Cerebellar nuclear complex (tissue), 1 donor: ENCODE data around the gene TPD52L1.
"Not testable (repeated sequence)": the region's sequence is repeated elsewhere in the genome, so short reads cannot be mapped to it uniquely, and the experiment has no call there.

Experiments used
- DNase-seq, 2 experiments: peaks; one replicate each; lab custom pipeline; 2025; lab: John Stamatoyannopoulos, UW

TPD52L1 gene

DNA sequence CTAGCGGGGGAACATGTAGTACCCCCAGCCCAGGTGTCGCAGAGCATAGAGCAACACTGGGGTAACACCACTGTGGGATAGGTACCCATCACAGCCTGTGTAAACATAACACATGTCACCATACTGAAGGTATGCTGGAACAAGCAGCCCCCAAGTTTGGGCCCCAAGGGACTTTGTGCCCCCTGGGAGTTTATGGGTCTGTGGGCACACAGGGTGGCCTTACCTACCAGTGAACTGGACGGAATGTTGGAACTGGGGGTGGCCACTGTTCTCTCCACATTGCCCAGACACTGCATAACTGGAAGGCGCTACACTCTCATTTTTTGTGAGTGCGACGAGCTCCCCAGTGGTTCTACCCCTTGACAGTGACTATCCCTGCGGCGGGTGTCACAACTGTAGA is 119.7 kb downstream of the TPD52L1 start:
- no peak for DNase-seq

DNA sequence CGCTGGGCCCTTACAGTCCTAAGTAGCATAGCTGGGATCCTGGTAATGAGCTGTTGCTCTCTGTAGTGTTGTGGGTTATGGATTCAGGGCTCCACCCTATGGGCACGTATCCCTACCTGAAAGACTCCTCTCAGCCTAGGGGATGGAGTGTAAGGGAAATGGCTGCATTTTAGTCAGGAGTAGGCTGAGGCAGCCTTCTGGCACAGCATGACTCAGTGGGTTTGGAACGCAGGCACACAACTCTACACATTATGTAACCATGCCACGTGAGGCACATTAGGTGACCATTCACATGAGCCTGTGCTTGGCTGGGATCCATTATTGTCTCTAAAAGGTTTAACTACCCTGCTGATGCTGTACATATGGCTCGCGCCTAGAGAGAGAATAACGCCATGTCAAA is 120.4 kb downstream of the TPD52L1 start:
- DNase-seq, result no peak

DNA sequence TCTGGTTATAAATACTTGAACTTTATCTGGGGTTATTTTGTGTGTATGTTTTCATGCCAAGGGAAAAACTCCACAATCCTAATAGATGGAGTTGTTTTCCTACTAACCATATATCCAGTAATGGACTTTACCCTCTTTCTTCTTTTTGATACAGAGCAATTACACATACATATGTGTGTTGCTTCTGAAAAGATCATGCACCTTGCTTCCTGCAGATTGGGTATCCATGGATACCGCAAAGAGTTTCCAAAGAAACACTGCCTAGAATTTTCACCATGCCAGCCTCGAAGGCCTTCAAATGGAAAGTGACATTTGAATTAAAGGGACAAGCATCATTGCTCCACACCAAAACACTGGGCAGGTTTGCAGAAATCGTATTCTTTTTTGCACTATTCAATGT is 121.4 kb downstream of the TPD52L1 start:
- DNase-seq, result no peak

DNA sequence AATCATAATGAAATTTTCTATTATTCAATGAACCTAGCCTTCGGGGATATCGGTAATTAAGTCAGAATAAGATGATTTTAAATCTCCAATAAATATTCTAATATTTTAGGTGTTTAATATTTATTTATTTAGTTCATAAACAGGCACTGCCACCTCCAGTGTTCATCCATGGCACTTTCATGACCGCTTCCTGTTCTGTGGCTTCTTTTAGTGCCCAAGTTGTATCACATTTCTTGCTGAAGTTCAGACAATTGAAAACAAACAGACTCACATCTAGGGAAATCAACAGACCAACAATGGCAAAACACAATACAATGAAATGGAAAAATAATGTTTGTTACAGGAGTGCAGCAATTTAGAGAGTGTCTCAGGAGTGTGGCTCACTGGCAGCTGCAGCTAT is 122.2 kb downstream of the TPD52L1 start:
- no peak for DNase-seq

DNA sequence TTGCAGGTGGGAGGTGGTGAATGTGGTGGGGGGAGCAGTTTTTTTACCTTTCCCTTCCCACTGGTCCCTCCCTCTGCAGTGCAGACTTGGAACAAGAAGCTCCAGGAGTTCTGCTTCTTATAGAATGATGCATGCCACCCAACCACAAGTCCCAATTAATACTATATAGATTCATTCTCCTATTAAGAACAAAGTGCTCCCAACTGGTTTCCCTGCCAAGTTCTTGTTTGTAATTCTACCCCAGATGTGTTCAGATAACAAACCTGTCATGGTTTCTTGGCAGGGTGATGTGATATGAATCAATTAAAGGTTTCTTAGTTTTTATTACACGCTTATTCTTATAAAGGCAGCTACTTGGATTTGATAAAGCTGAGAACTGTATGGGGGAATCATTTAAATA is 124.3 kb downstream of the TPD52L1 start:
- DNase-seq, result no peak

DNA sequence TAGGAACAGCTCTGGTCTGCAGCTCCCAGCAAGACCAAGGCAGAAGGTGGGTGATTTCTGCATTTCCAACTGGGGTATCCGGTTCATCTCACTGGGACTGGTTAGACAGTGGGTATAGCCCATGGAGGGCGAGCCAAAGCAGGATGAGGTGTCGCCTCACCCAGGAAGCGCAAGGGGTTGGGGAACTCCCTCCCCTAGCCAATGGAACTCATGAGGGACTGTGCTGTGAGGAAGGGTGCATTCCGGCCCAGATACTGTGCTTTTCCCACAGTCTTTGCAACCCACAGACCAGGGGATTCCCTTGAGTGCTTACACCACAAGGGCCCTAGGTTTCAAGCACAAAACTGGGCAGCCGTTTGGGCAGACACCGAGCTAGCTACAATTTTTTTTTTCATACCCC is 126.4 kb downstream of the TPD52L1 start:
- DNase-seq, result no peak

DNA sequence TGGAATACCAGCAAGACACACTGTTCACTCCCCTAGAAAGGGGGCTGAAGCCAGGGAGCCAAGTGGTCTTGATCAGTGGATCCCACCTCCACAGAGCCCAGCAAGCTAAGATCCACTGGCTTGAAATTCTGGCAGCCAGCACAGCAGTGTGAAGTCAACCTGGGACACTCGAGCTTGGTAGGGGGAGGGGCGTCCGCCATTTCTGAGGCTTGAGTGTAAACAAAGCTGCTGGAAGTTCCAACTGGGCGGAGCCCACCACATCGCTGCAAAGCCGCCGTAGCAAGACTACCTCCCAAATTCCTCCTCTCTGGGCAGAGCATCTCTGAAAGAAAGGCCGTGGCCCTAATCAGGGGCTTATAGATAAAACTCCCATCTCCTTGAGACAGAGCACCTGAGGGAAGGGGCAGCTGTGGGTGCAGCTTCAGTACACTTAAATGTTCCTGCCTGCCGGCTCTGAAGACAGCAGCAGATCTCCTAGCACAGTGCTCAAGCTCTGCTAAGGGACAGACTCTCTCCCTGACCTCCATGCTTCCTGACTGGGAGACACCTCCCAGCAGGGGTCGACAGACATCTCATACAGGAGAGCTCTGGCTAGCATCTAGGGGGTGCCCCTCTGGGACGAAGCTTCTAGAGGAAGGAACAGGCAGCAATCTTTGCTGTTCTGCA is 126.9 kb downstream of the TPD52L1 start:
- not testable (repeated sequence) for DNase-seq

DNA sequence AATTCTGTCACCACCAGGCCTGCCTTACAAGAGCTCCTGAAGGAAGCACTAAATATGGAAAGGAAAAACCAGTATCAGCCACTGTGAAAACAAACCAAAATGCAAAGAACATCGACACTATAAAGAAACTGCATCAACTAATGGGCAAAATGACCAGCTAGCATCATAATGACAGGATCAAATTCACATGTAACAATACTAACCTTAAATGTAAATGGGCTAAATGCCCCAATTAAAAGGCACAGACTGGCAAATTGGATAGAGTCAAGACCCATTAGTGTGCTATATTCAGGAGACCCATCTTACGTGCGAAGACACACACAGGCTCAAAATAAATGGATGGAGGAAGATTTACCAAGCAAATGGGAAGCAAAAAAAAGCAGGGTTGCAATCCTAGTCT is 128.9 kb downstream of the TPD52L1 start:
- not testable (repeated sequence) for DNase-seq

DNA sequence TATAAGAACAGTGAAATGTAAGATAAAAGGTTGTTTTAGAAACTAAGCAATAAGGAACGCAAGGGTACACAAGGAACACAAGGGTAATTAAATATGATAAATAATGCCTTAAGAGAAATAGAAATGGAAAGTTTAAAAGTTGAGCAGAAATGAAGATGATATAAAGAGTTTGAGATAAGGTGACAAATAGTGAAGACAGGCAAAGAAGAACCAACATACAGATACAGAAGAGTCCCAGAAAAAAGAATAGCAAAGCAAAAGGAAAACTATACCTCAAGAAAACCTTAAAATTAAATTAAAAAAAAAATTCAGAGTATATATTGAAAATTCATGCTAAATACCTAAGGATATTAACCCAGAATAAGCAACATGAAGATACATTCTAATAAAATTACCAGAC is 131.8 kb downstream of the TPD52L1 start:
- no peak for DNase-seq

DNA sequence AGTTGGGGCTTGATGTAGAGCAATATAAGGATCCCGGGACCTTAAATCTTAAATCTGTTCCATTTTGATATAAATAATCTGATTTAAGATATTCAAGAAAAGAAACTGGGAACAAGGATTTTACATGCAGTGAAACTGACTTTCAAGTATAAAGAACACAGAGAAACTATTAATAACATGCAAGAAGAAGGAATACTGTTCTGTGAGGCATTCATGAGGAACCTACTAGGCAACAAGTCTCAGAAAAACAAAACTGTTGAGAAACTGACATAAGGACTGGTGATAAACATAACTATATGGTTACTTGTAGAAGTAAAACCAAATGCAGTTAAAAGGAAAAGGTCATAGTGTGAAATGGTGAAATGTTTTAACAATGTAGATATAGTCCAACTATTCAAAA is 132.4 kb downstream of the TPD52L1 start:
- DNase-seq, result no peak

DNA sequence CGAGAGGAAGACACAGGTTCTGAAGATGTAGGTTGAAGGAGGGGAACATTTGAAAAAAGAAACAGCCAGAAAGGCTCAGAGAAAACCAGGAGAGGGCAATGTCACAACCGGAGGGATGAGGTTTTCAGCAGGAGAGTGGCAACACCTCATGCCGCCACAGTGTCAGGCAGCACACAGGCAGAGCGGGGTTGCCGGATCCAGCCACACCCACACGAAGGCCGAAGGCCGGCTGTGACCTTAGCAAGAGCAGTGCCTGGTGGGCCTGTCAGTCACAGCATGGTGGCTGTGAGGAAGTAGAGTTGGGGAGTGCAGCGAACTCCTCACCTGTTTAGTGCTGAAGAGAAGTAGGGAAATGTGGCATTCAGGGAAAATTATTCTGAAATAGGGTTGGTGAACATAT is 134.1 kb downstream of the TPD52L1 start:
- DNase-seq, result no peak

DNA sequence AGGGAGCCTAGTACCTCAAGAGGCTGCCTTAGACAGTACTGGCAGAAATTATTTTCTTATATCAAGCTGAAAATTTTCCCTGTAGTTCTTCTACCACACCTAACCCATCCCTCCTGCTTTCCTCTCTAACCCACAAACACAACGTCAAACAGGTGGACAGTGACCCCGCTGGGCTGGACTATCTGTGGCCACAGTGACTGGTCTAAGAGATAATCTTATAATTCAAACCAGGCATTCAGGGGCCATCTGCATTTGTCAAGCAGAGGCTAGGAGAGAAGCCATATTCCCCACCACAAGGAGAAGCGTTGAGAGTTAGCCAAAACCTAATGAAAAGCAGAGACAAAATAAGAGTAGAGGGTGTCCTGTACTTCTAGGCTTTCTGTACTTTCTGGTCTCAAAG is 140.0 kb downstream of the TPD52L1 start:
- no peak for DNase-seq

DNA sequence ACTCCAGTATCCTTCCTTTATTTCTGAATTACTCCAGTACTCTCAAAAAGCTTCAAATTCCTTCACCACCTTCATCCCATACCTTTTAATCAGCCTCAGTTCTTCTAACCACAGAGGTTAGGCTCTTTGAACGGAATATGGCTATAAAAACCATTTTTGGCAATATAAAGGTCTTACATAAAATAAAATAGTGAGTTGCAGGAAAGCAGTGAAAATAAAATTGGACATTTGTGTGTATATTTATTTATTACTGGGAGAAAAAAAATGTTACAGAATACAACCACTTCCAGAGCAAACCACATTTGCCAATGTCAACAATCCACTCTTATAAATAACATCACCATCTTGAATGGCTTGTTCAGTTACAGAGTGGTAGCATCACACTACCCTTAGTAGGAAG is 140.5 kb downstream of the TPD52L1 start:
- no peak for DNase-seq

DNA sequence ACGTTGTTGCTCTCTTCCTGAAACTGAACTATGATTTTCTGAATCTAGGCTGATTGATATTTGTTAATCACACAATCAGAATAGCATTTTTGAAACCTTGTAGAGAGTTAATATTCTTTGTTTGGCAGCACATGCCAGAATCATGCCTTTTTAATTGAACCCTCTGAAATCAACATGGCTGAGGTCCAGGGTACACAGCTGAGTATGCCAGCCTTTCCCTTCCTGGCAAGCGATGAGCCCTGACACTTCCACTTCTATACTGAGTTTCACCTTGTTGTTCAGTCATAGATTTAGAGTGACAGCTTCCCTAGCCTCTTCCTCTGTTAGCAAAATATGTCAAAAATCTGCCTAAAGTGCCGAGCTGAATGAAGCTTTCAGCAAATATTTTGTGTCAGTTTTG is 141.4 kb downstream of the TPD52L1 start:
- DNase-seq, result no peak

DNA sequence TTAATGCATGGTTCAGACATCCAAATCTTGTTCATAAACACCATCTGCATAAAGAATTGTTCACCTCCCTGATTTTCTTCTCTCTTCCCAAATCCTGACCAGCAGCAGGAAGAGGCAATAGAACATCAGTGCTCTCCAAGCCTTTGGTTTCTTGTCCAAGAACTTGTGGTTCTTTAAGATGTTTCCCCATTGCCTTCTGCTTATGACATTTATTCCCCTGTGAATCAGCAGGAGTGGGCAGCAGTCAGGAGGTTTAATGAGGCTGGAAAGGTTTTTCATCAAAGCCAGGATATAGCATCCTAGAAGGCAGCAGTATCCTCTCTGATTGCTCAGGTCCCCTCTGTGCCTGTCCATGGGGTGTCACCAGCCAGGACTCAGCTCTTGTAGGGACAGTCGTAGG is 142.9 kb downstream of the TPD52L1 start:
- DNase-seq, result no peak

DNA sequence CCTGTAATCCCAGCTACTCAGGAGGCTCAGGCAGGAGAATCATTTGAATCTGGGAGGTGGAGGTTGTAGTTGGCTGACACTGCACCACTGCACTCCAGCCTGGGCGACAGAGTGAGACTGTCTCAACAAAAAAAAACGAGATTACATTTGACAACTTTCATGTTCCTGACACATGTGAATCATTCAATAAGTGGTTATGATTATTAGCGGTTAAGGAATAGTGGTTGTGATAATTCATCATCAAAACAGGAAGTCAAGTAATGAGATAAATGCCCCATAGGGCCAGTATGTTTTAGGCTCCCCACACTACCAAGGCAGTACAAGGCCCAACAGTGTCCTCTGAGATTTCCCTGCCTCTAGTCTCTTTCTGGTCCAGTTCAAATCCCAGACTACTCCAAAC is 145.7 kb downstream of the TPD52L1 start:
- DNase-seq, result no peak

DNA sequence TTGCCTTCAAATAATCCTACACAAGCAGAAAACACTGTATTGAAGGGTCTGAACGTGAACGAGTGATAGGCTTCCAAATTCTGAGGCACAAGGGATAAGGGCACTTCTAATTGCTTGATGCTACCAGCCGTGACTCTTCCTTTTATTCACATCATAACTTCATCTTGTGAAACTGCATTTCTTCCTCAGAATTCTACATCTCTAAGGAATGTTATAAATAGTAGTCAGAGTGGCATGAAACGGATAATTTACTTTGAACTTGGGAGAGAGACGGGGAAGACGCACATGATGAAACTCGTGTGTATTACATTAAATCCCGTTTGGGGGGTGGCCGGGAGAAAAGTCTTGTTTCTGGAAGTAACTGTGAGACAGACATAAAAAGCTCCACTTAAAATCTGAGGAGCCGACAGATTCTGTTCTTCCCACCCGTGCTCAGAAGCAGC is 147.4 kb downstream of the TPD52L1 start:
- DNase-seq, result no peak

DNA sequence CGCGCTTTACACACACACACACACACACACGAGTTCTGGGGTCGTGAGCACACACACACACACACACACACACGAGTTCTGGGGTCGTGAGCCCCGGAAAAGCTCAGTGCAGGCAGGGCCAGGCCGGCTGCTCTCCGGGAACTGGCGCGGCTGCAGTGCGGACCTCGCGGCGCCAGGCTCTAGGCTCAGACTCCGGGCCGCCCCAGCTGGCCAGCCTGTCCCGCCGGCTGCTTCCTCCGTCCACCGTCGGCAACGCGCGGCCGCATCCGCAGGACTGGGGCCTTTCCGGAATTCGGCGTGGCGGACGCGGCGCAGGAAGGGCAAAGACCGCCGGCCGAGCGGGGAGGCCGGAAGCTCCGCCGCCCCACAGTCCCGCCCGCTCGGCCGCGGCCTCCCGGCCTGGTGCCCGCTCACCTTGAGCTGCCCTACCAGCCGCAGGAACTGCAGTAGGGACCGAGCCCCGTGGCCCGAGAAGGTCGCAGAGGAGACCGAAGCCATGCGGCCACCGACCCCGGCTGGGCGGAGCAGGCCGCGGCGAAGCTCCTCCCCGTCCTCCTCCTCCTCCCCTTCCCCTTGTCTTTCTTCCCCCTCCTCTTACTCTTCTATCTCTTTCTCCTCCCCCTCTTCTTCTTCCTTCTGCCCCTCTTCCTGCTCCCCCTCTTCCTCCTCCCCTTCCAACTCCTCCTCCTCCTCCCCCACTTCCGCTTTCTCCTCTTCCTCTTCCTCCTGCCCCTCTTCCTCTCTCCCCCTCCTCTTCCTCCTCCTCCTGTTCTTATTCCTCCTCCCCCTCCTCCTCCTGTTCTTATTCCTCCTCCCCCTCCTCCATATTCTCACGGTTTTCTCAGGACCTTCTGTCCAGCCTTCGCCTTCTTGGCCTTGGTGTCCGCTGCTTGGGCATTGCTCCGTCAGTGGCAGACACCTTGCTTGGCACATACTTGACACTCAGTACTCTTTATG is 148.1 kb downstream of the TPD52L1 start, which contains the start of gene HDDC2:
Gene HDDC2, minus strand, starts transcription at position 533 of the 957 bp plus-strand sequence. Its CDS starts 35 bp downstream, at position 498.
- DNase-seq, result peak in 1 of 2 experiments; percentile 28

DNA sequence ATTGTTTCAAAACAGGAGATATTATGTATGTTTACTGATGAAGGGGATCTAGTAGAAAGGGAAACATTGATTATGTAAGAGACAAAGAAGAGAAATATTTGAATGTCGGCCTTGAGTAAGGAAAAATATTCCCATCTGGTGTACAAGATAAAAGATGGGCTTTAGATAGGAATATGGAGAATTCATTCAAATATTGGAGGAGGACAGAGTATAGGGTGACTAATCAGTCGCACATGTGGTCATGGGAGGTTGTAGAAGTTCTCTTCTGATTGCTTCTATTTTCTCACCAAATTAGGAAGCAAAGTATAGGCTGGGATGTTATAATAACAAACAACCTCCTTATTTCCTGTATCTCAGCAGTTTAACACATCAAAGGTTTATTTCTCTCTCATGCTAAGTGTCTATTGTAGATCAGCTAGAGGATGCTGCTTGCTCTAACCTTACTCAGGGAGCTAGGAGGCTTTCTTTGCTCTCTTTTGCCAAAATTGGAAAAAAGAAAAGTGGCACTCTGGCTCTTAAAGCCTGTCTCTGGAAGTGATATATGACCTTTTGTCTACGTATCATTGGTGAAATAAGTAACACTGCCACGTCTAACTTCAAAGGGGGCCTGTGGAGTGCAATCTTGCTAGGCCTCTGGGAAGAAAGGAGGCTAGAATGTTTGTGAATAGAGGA is 149.4 kb downstream of the TPD52L1 start:
- DNase-seq, result no peak

DNA sequence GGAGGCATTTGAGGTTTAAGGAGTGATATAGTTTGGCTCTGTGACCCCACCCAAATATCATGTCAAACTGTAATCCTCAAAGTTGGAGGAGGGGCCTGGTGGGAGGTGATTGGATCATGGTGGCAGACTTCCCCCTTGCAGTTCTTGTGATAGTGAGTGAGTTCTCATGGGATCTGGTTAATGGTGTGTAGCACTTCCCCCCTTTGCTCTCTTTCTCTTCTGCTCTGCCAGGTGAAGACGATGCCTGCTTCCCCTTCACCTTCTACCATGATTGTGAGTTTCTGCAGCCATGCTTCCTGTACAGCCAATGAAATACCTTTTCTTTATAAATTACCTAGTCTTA is 149.9 kb downstream of the TPD52L1 start:
- DNase-seq, result no peak

DNA sequence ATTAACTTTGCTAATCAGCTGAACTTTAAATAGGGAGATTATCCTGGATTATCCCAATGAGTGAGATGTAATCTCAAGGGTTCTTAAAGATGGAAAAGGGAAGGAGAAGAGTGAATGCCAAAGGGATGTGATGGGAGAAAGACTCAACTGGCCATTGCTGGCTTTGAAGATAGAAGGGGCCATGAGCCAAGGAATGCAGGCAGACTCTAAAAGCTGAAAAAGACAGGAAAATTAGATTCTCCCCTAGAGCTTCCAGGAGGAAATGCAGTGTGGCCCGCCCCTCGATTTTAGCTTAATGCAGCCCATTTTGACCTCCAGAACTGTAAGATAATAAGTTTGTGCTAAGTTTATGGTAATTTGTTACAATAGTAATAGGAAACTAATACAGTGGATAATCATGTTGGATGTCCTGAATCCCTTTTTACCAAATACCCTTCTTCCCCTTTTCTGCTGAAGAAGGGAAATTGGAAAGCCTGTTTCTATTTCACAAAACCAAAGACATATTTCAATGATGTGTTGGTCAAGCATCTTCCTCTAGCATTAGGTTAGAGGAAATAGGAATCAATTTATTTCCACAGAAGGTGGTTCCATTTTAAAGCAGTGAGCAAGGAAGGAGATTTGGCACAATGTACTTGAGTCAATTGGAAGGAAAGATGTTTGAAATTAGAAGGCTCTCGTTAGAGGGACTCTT is 151.5 kb downstream of the TPD52L1 start:
- DNase-seq, result no peak

DNA sequence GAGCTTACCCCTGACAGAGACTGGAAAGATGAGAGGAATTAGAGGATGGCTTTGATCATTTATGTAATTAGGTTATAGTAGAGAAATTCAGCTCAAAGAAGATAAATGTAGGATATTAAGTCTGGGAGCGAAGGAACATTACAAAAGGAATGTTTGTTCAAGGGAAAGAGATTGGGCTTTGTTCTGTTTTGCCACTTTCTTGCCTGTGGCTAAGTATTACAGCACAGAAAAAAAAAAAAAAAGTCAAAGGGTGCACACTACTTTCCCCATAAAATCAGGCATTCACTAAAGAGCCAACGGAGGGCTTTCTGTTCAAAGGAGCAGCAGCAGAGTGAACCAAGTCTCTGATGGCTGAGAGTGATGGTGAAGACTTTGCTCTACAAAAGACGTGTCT is 153.2 kb downstream of the TPD52L1 start:
- no peak for DNase-seq
